Spinal cord (tissue), 10 donors: ENCODE data around the gene PPP1R13B. TPM values are rescaled to one million over a fixed set of nuclear protein-coding genes. Genes with fewer than 3 reads are reported as not detected.

ENCODE experiments used
- DNase-seq, 6 donors: peaks; one replicate each; pipeline versions ENCODE4 v3.0.0 to v3.0.0-alpha.2; 2013 to 2015; ENCODE audit warnings: low spot score in 6 of 6, low read depth in 4 of 6
- H3K27ac ChIP-seq: one replicate; pipeline ENCODE4 v1.5.1; 2013; ENCODE audit warnings: low read depth, low read length, control low read depth
- H3K27me3 ChIP-seq: one replicate; pipeline ENCODE4 v1.6.1; 2013; ENCODE audit warnings: low read length; ENCODE audit not compliant: control insufficient read depth, insufficient read depth
- H3K36me3 ChIP-seq: one replicate; pipeline ENCODE4 v1.6.1; 2013; ENCODE audit warnings: low read length; ENCODE audit not compliant: control insufficient read depth, insufficient read depth
- H3K4me1 ChIP-seq: one replicate; pipeline ENCODE4 v1.6.1; 2013; ENCODE audit warnings: low read length; ENCODE audit not compliant: control insufficient read depth, insufficient read depth
- H3K4me3 ChIP-seq: one replicate; pipeline ENCODE4 v1.5.1; 2013; ENCODE audit warnings: low read depth, low read length, control low read depth
- H3K9me3 ChIP-seq: one replicate; pipeline ENCODE4 v1.6.1; 2013; ENCODE audit warnings: low read length; ENCODE audit not compliant: control insufficient read depth, insufficient read depth
- WGBS: methylation state at CpG from one replicate; pipeline ENCODE4 v1.1.5; 2013; ENCODE audit warnings: missing lambda C conversion rate; ENCODE audit not compliant: insufficient coverage; 5-methylcytosine and 5-hydroxymethylcytosine counted together
- polyA plus RNA-seq, 2 donors: library from polyadenylated mRNA; unstranded; fragments of 120-200 nt; gene quantifications; one replicate each; pipeline ENCODE4 v1.2.1, GENCODE V29; 2013; ENCODE audit not compliant: insufficient read length in 2 of 2
- total RNA-seq, 2 donors: library from RNA; depleted of rRNA in 1 of 2; stranded (reverse); fragments of 120-200 nt in 1 of 2; fragments of >200 nt in 1 of 2; gene quantifications; one replicate each; pipeline versions ENCODE4 v1.2.3 to v1.2.4, GENCODE V29; 2013 to 2014
- donor health status: healthy.

Gene PPP1R13B
- total and polyA plus RNA-seq, 4 donors, result 16.6 to 46.3 (median 26.5) TPM

DNA sequence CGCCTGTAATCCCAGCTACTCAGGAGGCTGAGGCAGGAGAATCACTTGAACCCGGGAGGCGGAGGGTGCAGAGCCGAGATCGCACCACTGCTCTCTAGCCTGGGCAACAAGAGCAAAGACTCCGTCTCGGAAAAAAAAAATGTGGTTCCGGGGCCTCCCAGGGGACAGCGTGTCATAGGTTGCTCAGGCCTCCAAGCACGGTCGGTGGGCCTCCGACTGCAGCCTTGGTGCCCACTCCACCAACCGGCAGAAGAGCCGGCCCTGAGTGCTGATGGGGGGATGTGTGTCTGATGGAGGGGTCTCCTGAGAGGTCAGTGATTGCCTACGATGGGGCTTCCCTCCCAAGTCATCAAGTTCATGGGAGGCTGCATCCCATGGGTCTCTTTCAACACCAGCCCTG lies 115.9 kb downstream of the PPP1R13B start:
- WGBS, result 91% methylated on average over 13 of the region's 15 CpGs
- DNase-seq, result no peak
- Histone ChIP-seq H3K27me3 (no peaks in the 10 kb centered on the region), H3K4me1 (peaks cover 45% of the 10 kb centered on the region), H3K4me3 (no peak overlapping the region), H3K27ac (no peak overlapping the region), H3K36me3 (peaks cover 85% of the 10 kb centered on the region), H3K9me3 (no peaks in the 10 kb centered on the region)

DNA sequence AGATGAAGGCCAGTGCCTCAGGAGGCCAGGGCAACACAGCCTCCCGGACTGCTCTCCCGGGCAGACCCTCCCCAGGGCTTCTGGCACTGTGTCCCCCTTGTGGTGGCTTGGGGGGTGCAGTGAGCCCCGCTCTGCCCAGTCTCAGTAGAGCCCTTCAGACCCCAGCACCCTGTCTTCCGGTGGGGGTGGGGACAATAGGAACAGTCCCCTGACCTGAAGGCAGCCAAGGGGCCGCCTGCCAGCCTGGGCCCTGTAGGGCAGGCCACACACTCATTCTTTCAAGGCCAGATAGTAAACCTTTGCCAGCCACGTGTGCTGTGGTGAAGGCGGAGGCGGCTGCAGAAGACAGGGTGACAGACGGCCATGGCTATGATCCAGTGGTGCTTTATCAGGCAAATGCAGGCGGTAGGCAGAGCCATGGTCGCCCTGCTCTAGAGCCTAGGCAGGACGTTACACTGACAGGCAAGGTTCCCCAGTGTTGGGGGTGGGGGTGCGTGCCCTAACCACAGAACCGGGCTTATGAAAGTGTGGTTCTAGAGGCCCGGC lies 116.8 kb downstream of the PPP1R13B start:
- peak in 2 of 6 donors; percentile 39 to 71 for DNase-seq
- no peaks in the 10 kb centered on the region for H3K9me3 ChIP-seq

DNA sequence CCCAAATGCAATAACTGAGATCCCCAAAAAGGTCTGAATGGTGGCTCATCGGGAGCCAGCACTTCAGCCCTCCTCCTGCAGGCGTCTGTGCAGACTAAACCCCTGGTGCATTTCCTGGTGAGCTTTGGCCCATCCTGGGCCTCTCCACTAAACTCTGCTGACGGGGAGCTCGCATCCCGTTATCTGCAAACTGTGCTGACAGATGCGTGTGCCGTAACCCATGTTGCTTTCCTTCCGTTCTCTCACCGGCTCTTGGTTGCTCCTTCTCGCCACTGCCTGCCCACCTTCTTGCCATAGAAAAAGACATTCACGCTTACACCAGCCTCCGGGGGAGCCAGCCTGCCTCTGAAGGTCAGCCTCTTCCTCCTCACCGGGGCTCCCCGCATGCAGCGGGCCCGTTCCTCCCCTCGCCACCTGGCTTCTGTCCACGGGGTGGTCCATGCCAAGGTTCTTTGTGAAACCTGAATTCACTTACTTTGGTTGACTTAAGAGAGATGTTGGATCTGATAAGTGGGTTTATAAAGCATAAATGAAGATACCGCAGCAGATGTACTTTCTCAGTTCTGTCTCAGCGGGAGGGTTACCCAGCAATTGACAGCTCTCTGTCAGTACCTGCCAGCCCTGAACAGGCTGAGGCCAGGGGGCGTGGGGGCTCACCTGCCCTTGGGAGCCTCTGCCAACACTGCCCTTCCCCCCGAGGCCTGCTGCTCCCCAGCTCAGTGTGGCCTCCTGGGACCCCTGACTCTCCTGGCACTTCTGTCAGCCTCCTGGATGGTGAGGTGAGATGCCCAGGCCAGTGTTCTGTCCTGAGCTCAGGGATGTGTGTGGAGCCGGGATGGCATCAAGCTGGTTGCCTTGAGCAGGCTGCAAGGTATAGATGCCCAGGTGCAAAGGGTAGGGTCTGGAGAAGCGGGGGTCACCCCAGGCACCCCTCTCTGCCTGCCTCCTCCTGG lies 117.6 kb downstream of the PPP1R13B start:
- H3K4me3 ChIP-seq, result no peak overlapping the region
- H3K9me3 ChIP-seq, result no peaks in the 10 kb centered on the region
- H3K4me1 ChIP-seq, result peaks cover 35% of the 10 kb centered on the region
- no peaks in the 10 kb centered on the region for H3K27me3 ChIP-seq
- no peak for DNase-seq
- H3K36me3 ChIP-seq, result peaks cover 90% of the 10 kb centered on the region
- 86% methylated on average over 18 of the region's 24 CpGs for WGBS
- H3K27ac ChIP-seq, result no peak overlapping the region

More for the DNA sequence above, 116.8 kb downstream of the PPP1R13B start:
- H3K27ac ChIP-seq, result no peak overlapping the region
- no peaks in the 10 kb centered on the region for H3K27me3 ChIP-seq
- H3K36me3 ChIP-seq, result peaks cover 86% of the 10 kb centered on the region
- H3K4me1 ChIP-seq, result peaks cover 36% of the 10 kb centered on the region
- WGBS, result 58% methylated on average over 14 of the region's 15 CpGs
- no peak overlapping the region for H3K4me3 ChIP-seq

DNA sequence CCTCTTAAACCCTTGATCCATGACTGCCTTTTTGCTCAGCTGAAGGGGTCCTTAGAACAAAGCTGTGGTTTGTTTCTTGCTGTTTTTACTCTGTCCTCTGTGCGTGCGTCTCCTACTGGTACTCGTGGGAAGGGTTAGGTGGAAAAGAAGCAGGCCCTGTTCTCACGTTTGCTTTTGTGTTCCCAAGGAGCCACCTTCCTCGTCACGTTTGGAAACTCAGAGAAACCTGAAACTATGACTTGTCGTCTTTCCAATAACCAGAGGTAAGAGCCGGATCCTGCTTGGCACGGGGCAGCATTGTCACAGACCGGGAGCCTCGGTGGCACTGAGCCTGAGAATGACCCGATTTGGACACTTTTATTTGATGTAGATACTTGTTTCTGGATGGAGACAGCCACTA lies 118.7 kb downstream of the PPP1R13B start:
- H3K27ac ChIP-seq, result no peak overlapping the region
- WGBS, result 81% methylated on average over 12 of the region's 12 CpGs
- H3K27me3 ChIP-seq, result no peaks in the 10 kb centered on the region

DNA sequence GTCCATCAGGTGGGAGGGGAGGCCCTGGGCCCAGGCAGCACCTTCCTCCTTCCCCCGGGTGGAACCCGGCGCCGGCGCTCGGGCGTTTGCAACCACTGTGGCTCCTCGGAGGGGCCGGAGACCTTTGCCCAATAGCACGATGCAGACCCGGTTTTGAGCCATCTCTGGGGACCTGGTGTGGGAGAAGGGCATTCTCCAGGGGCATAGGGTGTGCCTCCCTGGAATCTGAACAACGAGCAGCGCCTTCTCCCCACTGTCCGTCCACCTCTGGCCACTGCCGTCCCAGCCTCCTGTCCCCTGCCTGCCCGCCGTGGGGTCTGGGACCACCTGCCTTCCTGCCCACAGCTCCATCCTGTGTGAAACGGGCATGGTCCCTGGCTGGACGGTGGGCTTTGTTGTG lies 119.2 kb downstream of the PPP1R13B start:
- Histone ChIP-seq H3K27ac (no peak overlapping the region), H3K9me3 (no peaks in the 10 kb centered on the region), H3K4me1 (peaks cover 46% of the 10 kb centered on the region), H3K4me3 (no peak overlapping the region), H3K27me3 (no peaks in the 10 kb centered on the region), H3K36me3 (peaks cover 88% of the 10 kb centered on the region)
- no peak for DNase-seq
- WGBS, result 87% methylated on average over 18 of the region's 19 CpGs

More for the DNA sequence above, 118.7 kb downstream of the PPP1R13B start:
- Histone ChIP-seq H3K9me3 (no peaks in the 10 kb centered on the region), H3K4me3 (no peak overlapping the region), H3K36me3 (peaks cover 88% of the 10 kb centered on the region), H3K4me1 (peaks cover 40% of the 10 kb centered on the region)
- no peak for DNase-seq

DNA sequence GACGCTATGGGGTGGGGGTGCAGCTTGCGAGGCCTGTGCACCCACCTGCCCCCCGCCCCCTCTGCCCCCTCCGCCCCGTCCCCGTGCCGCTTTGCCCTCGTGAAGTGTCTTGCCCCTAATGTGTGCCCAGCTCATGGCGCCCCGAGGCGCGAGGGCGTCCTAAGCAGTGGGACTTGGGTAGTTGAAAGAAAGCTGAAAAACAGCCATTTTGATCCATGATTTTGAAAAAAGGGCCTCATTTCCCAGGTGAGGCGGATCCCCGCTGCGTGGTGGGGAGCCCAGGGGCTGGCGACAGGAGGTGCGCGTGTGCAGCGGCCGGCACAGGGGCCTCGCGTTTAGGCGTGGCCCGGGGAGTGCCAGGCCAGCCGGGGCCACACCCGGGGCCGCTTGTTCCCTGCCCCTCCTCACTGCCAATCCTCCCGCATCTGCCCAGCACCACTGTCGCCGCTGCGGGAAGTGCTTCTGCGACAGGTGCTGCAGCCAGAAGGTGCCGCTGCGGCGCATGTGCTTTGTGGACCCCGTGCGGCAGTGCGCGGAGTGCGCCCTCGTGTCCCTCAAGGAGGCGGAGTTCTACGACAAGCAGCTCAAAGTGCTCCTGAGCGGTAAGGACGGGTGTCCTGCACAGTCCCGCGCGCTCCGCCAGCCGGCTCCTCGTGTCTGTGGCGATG lies 119.9 kb downstream of the PPP1R13B start:
- DNase-seq, result peak in 1 of 6 donors; percentile 79
- Histone ChIP-seq H3K27ac (no peak overlapping the region), H3K36me3 (peaks cover 83% of the 10 kb centered on the region)

DNA sequence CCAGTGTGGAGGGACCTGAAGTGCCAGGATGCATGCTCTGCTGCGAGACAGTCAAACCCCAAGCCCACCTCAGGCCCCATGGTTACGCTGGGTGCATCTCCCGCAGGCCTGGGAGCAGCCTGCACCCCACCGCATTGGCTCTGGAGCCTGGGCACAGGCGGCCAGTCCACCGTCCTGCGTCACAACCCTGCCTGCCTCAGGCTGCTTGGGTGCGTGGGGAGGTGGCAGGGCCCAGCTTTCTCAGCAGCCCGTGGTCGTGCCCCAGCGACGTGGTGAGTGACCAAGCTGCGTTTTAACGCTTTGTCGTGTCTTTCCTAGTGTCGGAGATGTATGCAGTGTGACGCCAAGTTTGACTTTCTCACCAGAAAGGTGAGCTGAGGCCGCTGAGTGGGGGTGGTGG lies 120.9 kb downstream of the PPP1R13B start:
- no peaks in the 10 kb centered on the region for H3K27me3 ChIP-seq
- H3K9me3 ChIP-seq, result no peaks in the 10 kb centered on the region
- H3K4me1 ChIP-seq, result peaks cover 51% of the 10 kb centered on the region
- H3K36me3 ChIP-seq, result peaks cover 74% of the 10 kb centered on the region
- no peak for DNase-seq
- 96% methylated on average over 17 of the region's 18 CpGs for WGBS
- no peak overlapping the region for H3K27ac ChIP-seq
- no peak overlapping the region for H3K4me3 ChIP-seq

More for the DNA sequence above, 119.9 kb downstream of the PPP1R13B start:
- no peaks in the 10 kb centered on the region for H3K27me3 ChIP-seq
- H3K4me3 ChIP-seq, result no peak overlapping the region
- no peaks in the 10 kb centered on the region for H3K9me3 ChIP-seq
- WGBS, result 61% methylated on average over 51 of the region's 53 CpGs
- peaks cover 51% of the 10 kb centered on the region for H3K4me1 ChIP-seq

DNA sequence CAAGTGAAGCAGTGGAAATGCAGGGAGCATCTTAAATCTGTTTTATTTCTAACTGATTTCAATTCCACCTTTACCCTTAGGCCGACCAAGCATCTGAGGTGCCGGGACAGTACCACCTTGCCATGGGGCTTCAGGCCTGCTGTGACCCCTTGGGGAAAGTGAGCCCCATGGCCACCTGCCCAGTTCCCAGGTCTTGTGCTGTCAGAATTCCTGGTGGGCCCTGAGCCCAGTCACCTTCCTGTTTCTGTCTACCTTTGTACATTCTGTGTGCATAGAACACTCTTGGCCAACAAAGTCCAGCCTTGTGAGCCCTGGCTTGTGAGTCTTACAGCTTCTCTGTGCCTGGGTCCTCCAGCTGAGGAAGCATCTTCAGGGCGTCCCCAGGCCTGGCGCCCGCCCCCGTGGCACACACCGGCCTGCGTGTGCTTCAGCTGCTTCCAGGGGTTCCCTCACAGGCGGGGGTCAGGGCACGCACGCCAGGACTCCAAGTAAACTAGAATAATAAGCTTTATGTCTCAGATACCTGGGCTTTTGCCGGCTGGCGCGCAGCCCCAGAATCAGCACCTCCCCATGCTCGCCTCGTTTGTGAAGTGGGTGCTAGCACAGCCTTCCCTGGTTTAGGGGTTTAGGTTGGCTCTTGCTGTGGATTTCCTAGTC lies 121.5 kb downstream of the PPP1R13B start:
- peaks cover 50% of the 10 kb centered on the region for H3K4me1 ChIP-seq
- peaks cover 75% of the 10 kb centered on the region for H3K36me3 ChIP-seq
- DNase-seq, result no peak

DNA sequence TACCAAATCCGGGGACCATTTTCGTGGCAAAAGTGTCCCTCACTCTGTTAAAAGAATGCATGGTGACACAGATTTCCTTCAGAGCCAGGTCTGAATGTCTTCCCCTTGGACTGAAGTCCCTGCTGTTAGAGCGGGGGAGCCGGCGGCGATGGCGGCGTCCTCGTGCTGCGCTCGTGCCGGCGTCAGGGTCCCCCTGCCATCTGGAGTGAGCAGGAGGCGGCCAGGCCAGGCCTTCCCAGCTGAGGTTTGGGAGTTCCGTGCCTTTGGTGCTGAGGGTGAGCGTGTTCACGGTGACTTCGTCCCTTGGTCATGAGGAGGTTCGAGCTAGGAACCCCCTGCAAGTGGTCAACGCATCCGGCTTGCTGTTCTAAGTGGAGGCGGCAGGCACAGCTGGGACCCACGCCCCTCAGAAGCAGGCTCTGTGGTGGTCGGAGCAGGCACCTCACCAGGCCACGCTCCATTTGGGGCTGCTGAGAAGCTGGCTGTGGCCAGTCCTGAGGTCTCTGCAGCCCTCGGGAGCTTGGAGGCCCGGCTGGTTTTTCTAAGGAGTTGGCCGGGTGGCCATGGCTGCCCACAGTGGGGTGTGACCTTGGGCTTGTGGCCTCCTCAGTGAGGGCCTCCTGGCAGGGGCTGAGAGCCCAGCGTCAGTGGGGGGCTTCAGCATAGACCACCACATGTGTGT lies 122.2 kb downstream of the PPP1R13B start:
- peaks cover 73% of the 10 kb centered on the region for H3K36me3 ChIP-seq
- no peak overlapping the region for H3K27ac ChIP-seq
- DNase-seq, result no peak
- H3K27me3 ChIP-seq, result no peaks in the 10 kb centered on the region
- peaks cover 43% of the 10 kb centered on the region for H3K4me1 ChIP-seq
- no peaks in the 10 kb centered on the region for H3K9me3 ChIP-seq
- no peak overlapping the region for H3K4me3 ChIP-seq
- 89% methylated on average over 29 of the region's 29 CpGs for WGBS

More for the DNA sequence above, 121.5 kb downstream of the PPP1R13B start:
- no peak overlapping the region for H3K27ac ChIP-seq
- H3K27me3 ChIP-seq, result no peaks in the 10 kb centered on the region
- H3K9me3 ChIP-seq, result no peaks in the 10 kb centered on the region
- no peak overlapping the region for H3K4me3 ChIP-seq
- WGBS, result 93% methylated on average over 11 of the region's 16 CpGs
